ENCODE results near the gene TBRG1.
A peak's percentile ranks its signal among the peaks of the same experiment; 100 is the strongest.

The TBRG1 gene

DNA sequence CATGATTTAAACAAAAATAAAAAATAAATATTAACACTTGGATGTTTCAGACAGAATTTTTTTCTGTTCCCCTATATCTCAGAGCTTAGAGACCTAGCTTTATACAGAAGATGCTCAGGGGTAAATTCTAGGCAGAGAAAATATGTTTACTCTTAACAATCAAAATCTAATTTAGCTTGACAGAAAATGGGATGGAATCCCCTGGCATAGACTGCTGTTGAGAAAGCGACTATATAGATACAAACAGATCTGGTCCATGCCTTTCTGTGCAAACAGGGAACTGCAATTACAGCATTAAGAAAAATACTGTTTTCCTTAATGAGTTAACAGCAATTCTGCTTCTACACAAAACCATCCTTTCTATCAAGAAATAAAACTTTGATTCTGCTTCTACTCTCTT, 36.3 kb downstream of the TBRG1 start:
- no peak for DNase-seq (ENCODE audit: low read depth)

DNA sequence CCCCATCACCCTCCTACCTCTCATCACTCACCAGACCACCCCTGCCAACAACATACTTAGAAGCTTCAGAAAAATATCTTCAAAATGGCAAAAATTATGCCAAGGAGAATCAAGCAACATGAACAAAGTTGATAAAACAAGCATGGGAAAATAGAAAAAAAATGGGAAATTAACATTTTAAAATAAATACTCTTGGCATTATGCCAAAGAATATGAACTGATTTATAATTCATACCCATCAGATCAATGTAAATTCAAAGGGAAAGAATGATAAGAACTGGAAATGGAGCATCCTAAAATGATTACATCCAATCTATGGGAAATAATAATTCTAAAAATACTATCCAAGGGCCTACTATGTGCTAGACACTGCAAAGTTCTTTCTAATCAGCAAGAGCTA, 38.9 kb downstream of the TBRG1 start:
- no peak for DNase-seq (ENCODE audit: low read depth)

DNA sequence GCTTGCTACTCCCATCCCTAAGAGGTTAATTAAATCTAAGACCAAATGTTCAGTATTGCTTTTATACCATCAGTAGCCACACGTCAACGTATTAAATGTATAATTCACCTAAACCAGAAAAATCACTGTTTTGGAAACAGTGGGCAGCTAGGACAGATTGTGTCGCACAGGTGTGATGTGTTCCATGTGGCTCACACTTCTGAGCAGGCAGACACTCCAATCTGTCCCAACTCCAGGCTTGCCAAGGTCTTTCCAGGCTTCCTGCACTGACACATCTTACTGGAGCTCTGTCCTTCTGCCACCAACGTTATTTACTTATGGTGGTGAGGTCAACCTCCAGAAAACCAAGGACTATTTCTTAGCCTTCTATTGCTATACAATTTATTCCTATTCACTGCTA, 39.4 kb downstream of the TBRG1 start:
- DNase-seq (ENCODE audit: low read depth): no peak

DNA sequence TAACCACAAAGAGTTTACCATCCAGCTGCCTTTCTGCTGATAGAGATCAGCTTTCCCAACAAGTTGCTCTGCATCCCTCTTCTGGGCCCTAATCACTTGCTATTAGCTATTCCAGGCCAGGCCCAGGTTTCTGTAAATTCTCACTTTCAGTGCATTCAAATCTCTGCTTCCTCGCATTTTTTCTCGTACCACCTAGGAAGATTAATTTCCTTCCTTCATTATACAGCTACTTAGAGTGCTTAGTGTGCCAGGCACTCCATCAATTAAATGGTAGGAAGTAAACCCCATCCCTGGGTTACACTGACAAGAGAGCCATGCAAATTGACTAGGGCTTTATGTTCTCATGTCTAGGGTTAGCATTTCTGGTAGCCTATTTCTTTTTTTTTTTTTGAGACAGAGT, 41.2 kb downstream of the TBRG1 start:
- no peak for DNase-seq (ENCODE audit: low read depth)

DNA sequence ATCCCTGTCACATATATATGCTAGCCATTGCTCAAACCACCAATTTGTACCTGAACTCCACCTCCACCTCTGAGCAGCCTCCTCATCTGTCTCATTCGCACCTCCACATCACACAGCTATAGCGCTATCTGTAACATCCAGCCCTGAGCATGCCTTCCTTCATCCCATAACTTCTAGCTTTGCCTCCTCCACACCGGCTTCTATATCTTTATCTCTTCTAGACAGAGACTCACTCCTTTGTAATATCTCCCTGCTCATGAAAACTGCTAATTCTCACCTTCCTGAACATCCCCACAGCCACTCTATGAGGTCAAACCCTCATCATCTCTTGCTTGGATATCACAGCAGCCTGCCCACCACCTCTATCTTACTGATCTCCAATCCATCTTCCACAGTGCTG, 44.9 kb downstream of the TBRG1 start:
- no peak for DNase-seq (ENCODE audit: low read depth)

DNA sequence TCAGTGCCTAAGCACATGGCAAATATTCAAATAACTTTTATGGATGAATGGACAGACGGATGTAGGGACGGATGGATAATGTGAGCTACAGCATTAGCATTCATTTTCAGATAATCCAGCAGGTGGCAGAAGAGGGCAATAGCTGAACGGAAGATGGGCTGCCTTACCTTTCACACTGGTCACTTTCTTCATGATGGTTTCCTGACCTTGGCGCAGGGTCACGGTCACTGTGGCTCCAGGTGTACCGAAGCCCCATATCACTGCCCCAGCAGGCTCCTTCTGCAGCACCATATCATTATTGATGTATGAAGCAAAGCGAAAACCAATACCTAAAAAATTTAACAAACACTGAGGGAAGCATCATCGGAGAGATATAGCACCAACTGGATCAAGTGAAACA, 46.5 kb downstream of the TBRG1 start:
- no peak for DNase-seq (ENCODE audit: low read depth)

DNA sequence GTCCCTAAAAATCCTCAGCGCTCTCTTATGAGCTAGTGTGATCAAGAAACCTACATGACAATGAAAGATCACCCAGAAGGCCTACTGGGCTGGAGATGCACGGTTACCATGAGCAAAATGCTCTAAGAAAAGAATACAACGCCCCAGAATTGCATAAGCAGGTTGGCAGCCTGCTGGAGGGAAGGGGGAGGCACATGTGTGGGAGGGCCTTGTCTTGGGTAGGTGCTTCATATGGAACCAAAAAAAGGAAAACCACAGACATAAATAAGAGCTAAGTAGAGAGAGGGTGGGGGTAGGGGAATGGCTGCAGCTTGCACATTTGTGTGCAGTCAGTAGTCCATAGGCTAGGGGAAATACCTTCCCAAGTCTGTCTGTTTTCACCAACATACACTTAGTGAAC, 48.1 kb downstream of the TBRG1 start:
- DNase-seq (ENCODE audit: low read depth): no peak

DNA sequence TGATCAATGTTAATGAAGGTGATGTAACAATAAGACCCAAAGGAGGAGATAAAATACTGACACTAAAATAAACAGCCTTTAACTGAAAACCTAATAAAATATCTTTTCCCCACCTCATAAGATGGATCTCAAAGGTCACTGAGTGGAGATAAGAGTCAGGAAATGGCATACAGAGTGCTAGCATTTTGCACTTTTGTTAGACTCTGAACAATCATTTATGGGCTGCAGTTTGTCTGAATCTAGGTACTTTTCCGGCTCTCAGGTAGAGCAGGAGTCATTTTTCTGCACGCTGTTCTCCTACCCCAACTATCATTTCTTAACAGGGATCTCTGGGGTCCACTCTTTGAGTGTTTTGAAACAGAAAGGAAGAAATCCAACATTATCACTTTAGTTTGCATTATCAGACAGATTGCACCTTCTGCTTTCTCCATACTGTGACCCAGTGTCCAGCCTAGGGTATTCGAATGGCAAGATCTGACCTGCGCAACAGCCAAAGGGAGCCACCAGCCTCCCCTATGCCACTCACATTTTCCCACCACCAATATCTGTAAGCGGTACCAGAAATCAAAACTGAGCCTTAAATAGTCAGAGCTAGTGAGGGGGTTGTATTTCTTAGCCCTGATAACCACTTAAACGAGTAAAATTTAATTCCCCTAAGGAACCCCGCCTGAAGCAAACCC, 50.0 kb downstream of the TBRG1 start:
- no peak for DNase-seq (ENCODE audit: low read depth)

DNA sequence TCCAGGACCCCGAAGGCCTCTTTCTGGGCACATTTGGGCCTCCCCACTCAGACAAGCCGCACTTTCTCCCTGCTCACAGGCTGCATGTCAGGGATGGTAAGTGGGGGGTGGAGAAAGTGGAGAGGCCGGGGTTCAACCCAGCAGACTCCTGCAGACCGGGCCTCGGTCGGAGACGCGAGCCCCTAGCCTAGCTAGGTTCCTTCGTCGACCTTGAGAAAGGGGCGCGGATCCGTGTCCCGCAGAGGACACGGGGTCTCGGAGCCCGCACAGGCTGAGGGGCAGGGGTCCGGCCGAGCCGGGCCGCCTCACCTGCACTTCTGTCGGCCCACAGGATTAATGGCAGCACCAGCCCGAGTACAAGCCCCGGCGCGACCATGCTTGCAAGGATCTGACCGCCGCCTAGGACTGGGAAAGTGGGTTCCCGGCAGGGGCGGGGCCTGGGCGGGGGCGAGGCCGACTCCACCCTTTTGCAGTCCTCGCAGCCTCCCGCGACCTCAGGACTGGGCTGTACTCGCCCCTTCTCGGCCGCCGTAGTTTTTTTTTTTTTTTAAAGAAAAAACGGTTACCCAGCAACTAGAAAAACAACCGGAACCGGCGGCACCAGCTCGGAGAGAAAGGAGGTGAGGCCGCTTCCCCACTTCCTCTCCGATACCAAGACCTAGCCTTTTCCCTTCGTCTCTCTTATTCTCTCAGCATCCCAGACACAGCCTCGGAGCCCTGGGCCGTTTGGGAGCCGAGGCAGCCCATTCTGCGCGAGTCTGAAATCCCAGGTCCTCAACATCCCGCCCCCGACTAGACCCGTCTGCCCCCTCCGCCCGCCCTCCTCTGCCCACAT, 50.9 kb downstream of the TBRG1 start, which contains the start of the genes SIAE and SPA17:
Gene SIAE, minus strand, starts transcription at position 407 of the 835 bp plus-strand sequence. Its CDS starts 31 bp downstream, at position 376.
Gene SPA17, plus strand, starts transcription at position 572 of the 835 bp plus-strand sequence. CDS start 1,361 bp downstream, outside the sequence.
- DNase-seq (ENCODE audit: low read depth): peak; percentile 75

DNA sequence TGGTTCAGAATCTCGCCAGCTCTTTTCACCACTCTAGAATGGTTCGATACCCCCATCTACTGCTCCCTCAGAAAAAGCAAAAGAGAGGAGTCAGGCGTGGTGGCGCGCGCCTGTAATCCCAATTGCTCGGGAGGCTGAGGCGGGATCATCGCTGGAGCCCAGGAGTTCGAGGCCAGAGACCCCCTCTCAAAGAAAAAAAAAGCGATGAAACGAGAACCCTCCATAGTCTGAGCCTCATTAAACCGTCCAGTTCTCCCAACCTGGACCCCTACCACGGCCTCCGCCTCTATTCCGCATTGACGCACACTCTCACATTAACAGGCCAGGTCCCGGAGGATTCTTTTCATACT, 51.5 kb downstream of the TBRG1 start:
- DNase-seq (ENCODE audit: low read depth): no peak

DNA sequence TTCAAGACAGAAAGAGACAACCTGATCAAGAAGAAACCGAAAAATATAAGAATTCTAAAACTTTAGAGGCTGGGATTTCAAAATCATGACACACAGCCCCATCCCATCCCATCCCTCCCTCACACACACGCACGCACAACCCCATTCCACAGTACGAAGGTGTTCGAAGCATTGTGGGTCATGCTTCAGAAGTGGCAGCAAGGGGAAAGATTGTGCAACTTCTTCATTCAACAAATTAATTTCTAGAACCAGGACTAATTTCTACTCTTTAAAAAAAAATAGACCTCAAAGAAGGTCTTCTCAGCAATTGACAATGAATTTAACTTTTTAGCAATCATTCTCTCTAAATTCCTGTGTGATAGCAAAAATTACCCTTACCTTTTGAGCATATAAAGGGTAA, 51.9 kb downstream of the TBRG1 start:
- DNase-seq (ENCODE audit: low read depth): no peak

DNA sequence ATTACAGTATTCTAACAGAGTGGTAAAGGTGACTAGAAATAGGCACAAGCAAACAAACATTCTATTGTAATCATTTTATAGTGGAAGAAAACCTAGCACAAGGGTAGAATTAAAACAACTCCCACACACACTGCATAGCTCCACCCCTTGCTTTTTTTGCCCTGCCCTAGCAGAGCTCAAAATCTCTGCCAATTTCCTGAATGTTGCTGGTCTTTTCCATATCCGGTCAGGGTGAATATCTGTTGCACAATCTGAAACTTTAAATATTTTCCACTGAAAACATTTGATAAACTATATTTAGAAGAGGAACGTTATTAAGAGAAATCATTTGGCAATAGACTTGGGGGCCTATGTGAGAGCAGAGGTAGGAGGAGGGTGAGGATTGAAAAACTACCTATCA, 53.7 kb downstream of the TBRG1 start:
- no peak for DNase-seq (ENCODE audit: low read depth)

DNA sequence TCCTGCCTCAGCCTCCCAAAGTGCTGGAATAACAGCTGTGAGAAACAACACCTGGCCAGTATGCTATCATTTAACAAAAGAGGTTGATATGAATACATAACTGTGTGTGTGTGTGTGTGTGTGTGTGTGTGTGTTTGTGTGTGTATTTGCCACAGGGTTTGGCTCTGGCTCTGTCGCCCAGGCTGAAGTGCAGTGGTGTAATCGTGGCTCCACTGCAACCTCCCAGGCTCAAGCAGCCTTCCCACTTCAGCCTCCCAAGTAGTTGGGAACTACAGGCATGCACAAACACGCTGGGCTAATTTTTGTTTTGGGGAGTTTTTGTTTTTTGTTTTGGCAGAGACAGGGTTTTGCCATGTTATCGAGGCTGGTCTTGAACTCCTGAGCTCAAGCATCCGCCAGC, 55.8 kb downstream of the TBRG1 start:
- DNase-seq (ENCODE audit: low read depth): no peak

DNA sequence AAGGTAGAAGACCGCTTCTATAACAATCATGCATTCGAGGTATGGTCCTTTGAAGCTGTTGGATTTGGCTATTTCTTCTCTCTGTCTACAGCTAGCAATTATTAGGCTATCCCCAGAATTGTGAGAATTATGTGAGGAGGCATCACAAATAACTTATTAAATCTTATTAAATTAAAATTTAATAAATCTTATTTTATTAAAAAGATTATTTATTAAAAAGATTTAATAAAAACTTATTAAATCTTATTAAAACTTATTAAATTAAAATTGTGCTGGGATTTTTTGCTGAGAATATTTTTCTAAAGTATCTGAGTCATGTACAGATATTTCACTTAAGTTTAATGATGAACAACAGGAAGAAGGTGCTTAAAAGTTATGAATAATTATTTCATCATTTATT, 58.8 kb downstream of the TBRG1 start:
- DNase-seq (ENCODE audit: low read depth): no peak

DNA sequence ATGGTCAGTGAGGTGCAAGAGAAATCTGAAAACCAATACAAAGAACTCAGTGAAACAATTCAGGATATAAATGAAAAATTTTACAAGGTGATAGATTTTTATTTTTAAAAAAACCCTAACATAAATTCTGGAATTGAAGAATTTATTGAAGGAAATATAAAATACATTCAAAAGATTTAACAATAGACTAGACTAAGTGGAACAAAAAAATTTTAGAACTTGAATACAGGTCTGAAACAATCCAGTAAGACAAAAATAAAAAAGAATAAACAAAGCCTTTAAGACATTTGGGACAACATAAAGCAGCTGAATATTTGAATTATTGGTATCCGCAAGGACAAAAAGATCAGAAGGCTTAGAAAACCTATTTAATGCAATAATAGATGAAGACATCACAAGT, 59.8 kb downstream of the TBRG1 start:
- no peak for DNase-seq (ENCODE audit: low read depth)
